ENCODE results near the gene FBXO10. TPM values are rescaled to one million over a fixed set of nuclear protein-coding genes. Genes with fewer than 3 reads are reported as not detected.

Gene FBXO10
- total and polyA plus RNA-seq, 8 donors, result 8.0 to 12.0 (median 9.9) TPM

DNA sequence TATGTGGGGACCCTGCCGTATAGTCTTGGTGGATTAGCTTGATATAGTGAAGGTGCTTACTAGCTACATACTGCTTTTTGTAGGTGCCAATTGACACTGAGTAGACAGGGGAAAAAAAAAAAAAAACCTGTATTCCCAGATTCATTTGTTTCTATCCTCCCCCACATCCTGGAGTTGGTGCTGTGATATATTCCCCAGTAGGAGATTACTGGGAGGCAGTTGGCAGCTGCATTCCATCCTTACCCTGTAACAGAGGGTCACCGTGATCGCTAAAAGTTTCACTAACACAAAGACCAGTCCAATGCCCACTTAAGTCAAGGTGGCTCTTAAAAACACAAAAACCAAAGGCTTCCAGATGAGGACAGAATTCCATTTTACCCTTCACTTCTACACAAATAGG is 43.6 kb upstream of the FBXO10 start:
- H3K9me3 ChIP-seq, result no peaks in the 10 kb centered on the region
- H3K27me3 ChIP-seq, result no peaks in the 10 kb centered on the region
- H3K4me3 ChIP-seq, result no peak overlapping the region
- no peak for ATAC-seq
- no peak for DNase-seq
- H3K4me1 ChIP-seq, result no peaks in the 10 kb centered on the region
- H3K27ac ChIP-seq, result no peak overlapping the region
- TF ChIP-seq, protein P1, sequence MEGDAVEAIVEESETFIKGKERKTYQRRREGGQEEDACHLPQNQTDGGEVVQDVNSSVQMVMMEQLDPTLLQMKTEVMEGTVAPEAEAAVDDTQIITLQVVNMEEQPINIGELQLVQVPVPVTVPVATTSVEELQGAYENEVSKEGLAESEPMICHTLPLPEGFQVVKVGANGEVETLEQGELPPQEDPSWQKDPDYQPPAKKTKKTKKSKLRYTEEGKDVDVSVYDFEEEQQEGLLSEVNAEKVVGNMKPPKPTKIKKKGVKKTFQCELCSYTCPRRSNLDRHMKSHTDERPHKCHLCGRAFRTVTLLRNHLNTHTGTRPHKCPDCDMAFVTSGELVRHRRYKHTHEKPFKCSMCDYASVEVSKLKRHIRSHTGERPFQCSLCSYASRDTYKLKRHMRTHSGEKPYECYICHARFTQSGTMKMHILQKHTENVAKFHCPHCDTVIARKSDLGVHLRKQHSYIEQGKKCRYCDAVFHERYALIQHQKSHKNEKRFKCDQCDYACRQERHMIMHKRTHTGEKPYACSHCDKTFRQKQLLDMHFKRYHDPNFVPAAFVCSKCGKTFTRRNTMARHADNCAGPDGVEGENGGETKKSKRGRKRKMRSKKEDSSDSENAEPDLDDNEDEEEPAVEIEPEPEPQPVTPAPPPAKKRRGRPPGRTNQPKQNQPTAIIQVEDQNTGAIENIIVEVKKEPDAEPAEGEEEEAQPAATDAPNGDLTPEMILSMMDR (IDR thresholded peaks at IDR 0.05), result no peak
- H3K36me3 ChIP-seq, result no peaks in the 10 kb centered on the region
- intact Hi-C loops (cut with DNase I), result no loop called here

GRCh38 chr9:37618817-37619216 is 42.6 kb upstream of the FBXO10 start:
- no peak for DNase-seq
- TF ChIP-seq, protein P1 (IDR thresholded peaks at IDR 0.05), result no peak
- Histone ChIP-seq H3K4me1 (no peaks in the 10 kb centered on the region), H3K27ac (no peak overlapping the region), H3K36me3 (no peaks in the 10 kb centered on the region), H3K4me3 (no peak overlapping the region), H3K9me3 (no peaks in the 10 kb centered on the region), H3K27me3 (no peaks in the 10 kb centered on the region)
- no peak for ATAC-seq
- intact Hi-C loops (cut with DNase I), result no loop called here

GRCh38 chr9:37617832-37618231 is 41.7 kb upstream of the FBXO10 start:
- H3K36me3 ChIP-seq, result no peaks in the 10 kb centered on the region
- intact Hi-C loops (cut with DNase I), result no loop called here
- H3K9me3 ChIP-seq, result no peaks in the 10 kb centered on the region
- peaks cover 0 to 2% of the 10 kb centered on the region in 2 donors for H3K27me3 ChIP-seq
- TF ChIP-seq, protein P1 (IDR thresholded peaks at IDR 0.05), result no peak
- ATAC-seq (no peak), DNase-seq (no peak)
- H3K27ac ChIP-seq, result no peak overlapping the region
- no peaks in the 10 kb centered on the region for H3K4me1 ChIP-seq
- H3K4me3 ChIP-seq, result no peak overlapping the region

DNA sequence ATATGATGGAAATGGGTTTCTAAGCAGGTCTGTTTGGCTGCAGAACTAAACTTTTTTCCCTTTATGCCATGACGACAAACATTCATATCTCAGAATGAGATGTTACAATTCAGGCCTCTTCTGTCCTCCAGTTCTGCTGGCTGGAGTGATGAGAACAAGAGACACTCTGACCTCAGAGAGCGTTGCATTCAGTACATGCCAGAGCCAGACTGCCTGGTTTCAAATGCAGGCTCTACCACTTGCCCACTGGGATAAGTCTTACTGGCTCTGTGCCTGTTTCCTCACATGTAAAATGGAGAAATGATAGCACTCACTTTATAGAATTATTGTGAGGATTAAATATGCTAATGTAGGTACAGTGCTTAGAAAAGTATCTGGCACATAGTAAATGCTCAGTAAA is 41.0 kb upstream of the FBXO10 start:
- ATAC-seq, result no peak
- Histone ChIP-seq H3K27me3 (peaks cover 0 to 7% of the 10 kb centered on the region in 2 donors), H3K9me3 (no peaks in the 10 kb centered on the region), H3K36me3 (no peaks in the 10 kb centered on the region), H3K27ac (no peak overlapping the region), H3K4me1 (no peaks in the 10 kb centered on the region), H3K4me3 (no peak overlapping the region)
- TF ChIP-seq, protein P1 (IDR thresholded peaks at IDR 0.05), result no peak
- intact Hi-C loops (cut with DNase I), result no loop called here
- DNase-seq, result no peak

- intact Hi-C loops (cut with DNase I), result no loop called here
- no peak overlapping the region for H3K27ac ChIP-seq
- H3K4me3 ChIP-seq, result no peak overlapping the region
- H3K9me3 ChIP-seq, result no peaks in the 10 kb centered on the region
- ATAC-seq (no peak), DNase-seq (no peak)
- peaks cover 0 to 7% of the 10 kb centered on the region in 2 donors for H3K27me3 ChIP-seq
- H3K4me1 ChIP-seq, result no peaks in the 10 kb centered on the region
- H3K36me3 ChIP-seq, result no peaks in the 10 kb centered on the region
- TF ChIP-seq, protein P1 (IDR thresholded peaks at IDR 0.05), result no peak
Observed at GRCh38 chr9:37611961-37612360, 35.8 kb upstream of the FBXO10 start.

Measured in left lung (tissue), 10 donors.